Neural cell (in vitro differentiated cells): ENCODE data around the gene NIPSNAP3A.
"Not testable (repeated sequence)": the region's sequence is repeated elsewhere in the genome, so short reads cannot be mapped to it uniquely, and the experiment has no call there.

ENCODE experiments used
- CTCF ChIP-seq: fragments of 450-650 bp; IDR thresholded peaks from 2 replicates; pipeline ENCODE4 v1.5.1; 2014; ENCODE audit warnings: antibody characterized with exemption, mild to moderate bottlenecking, moderate library complexity; ENCODE audit not compliant: poor library complexity, severe bottlenecking
- EP300 ChIP-seq: fragments of 450-650 bp; conservative IDR thresholded peaks from 2 replicates; pipeline ENCODE4 v1.6.1; 2014; ENCODE audit warnings: antibody characterized with exemption, mild to moderate bottlenecking, moderate library complexity; ENCODE audit not compliant: poor library complexity, severe bottlenecking
- EZH2 ChIP-seq: fragments of 200-600, 300-800 bp; shearing (Covaris generic), sonication (generic); IDR thresholded peaks from 2 replicates; pipeline ENCODE4 v1.6.1; 2014; ENCODE audit warnings: antibody characterized with exemption, low read length, borderline replicate concordance, mild to moderate bottlenecking; ENCODE audit not compliant: insufficient read depth, poor library complexity, severe bottlenecking
- MXI1 ChIP-seq: fragments of 450-650 bp; conservative IDR thresholded peaks from 2 replicates; pipeline ENCODE4 v1.6.1; 2014; ENCODE audit warnings: antibody characterized with exemption, mild to moderate bottlenecking; ENCODE audit not compliant: poor library complexity, severe bottlenecking
- POLR2AphosphoS5 ChIP-seq: IDR thresholded peaks from 2 replicates; pipeline ENCODE4 v1.6.1; 2012
- RAD21 ChIP-seq: fragments of 450-650 bp; conservative IDR thresholded peaks from 2 replicates; pipeline ENCODE4 v1.6.1; 2014; ENCODE audit warnings: antibody characterized with exemption, mild to moderate bottlenecking, moderate library complexity
- REST ChIP-seq: IDR thresholded peaks from 2 replicates; pipeline ENCODE4 v1.6.1; 2012; ENCODE audit warnings: borderline replicate concordance
- SMC3 ChIP-seq: fragments of 450-650 bp; conservative IDR thresholded peaks from 2 replicates; pipeline ENCODE4 v1.6.1; 2014; ENCODE audit warnings: antibody characterized with exemption, mild to moderate bottlenecking, moderate library complexity; ENCODE audit not compliant: poor library complexity
- TAF1 ChIP-seq: IDR thresholded peaks from 2 replicates; pipeline ENCODE4 v1.6.1; 2012; ENCODE audit warnings: low read depth

- TF ChIP-seq CTCF, EZH2, SMC3, EP300, RAD21, POLR2AphosphoS5, REST, MXI1, TAF1: not testable (repeated sequence)
Observed at GRCh38 chr9:104769029-104769428, 21.5 kb downstream of the NIPSNAP3A start.
